KMS-11 (cell line): ENCODE results near the gene PLK1.
A peak's percentile ranks its signal among the peaks of the same experiment; 100 is the strongest.

Experiments used
- H2AFZ ChIP-seq: fragments of 200-600 bp; sonication (generic); 2 replicates; pipeline ENCODE4 v1.6.1; 2016; ENCODE audit warnings: antibody characterized with exemption, mixed run types, low read depth
- H3K27ac ChIP-seq: fragments of 200-600 bp; sonication (generic); 2 replicates; pipeline ENCODE4 v1.6.1; 2016; ENCODE audit warnings: mild to moderate bottlenecking, mixed run types
- H3K27me3 ChIP-seq: fragments of 200-600 bp; sonication (generic); 2 replicates; pipeline ENCODE4 v1.6.1; 2017; ENCODE audit warnings: mild to moderate bottlenecking, low read depth, mixed run types, moderate library complexity; ENCODE audit not compliant: insufficient read depth
- H3K36me3 ChIP-seq: fragments of 200-600 bp; sonication (generic); 2 replicates; pipeline ENCODE4 v1.6.1; 2017; ENCODE audit warnings: mild to moderate bottlenecking, mixed run types; ENCODE audit not compliant: insufficient read depth
- H3K4me1 ChIP-seq: fragments of 200-600 bp; sonication (generic); 2 replicates; pipeline ENCODE4 v1.6.1; 2016; ENCODE audit warnings: mild to moderate bottlenecking, low read depth, mixed run types; ENCODE audit not compliant: poor library complexity, severe bottlenecking
- H3K4me2 ChIP-seq: fragments of 200-600 bp; sonication (generic); 2 replicates; pipeline ENCODE4 v1.7.0; 2016; ENCODE audit warnings: mild to moderate bottlenecking, mixed run types
- H3K4me3 ChIP-seq: fragments of 200-600 bp; sonication (generic); IDR thresholded peaks from 2 replicates; pipeline ENCODE4 v1.6.1; 2017; ENCODE audit warnings: low read depth, low read length, mixed read lengths; ENCODE audit not compliant: insufficient read depth
- H3K79me2 ChIP-seq: fragments of 200-600 bp; sonication (generic); 2 replicates; pipeline ENCODE4 v1.6.1; 2016; ENCODE audit warnings: low read depth, mixed run types; ENCODE audit not compliant: insufficient read depth
- H3K9ac ChIP-seq: fragments of 200-600 bp; sonication (generic); 2 replicates; pipeline ENCODE4 v1.6.1; 2016; ENCODE audit warnings: mild to moderate bottlenecking, mixed run types
- H4K20me1 ChIP-seq: fragments of 200-600 bp; sonication (generic); 2 replicates; pipeline ENCODE4 v1.6.1; 2016; ENCODE audit warnings: mild to moderate bottlenecking, mixed run types; ENCODE audit not compliant: insufficient read depth
- TF ChIP-seq, protein P1 (sequence below): fragments of 200-600 bp; sonication (generic); conservative IDR thresholded peaks from 2 replicates; pipeline ENCODE4 v1.6.1; 2017; ENCODE audit warnings: low read depth, mild to moderate bottlenecking, antibody characterized with exemption, low read length, moderate library complexity, mixed read lengths

The PLK1 gene

GRCh38 chr16:23640615-23640930, 38.1 kb upstream of the PLK1 start:
- peaks cover 39% of the 10 kb centered on the region for H3K79me2 ChIP-seq

DNA sequence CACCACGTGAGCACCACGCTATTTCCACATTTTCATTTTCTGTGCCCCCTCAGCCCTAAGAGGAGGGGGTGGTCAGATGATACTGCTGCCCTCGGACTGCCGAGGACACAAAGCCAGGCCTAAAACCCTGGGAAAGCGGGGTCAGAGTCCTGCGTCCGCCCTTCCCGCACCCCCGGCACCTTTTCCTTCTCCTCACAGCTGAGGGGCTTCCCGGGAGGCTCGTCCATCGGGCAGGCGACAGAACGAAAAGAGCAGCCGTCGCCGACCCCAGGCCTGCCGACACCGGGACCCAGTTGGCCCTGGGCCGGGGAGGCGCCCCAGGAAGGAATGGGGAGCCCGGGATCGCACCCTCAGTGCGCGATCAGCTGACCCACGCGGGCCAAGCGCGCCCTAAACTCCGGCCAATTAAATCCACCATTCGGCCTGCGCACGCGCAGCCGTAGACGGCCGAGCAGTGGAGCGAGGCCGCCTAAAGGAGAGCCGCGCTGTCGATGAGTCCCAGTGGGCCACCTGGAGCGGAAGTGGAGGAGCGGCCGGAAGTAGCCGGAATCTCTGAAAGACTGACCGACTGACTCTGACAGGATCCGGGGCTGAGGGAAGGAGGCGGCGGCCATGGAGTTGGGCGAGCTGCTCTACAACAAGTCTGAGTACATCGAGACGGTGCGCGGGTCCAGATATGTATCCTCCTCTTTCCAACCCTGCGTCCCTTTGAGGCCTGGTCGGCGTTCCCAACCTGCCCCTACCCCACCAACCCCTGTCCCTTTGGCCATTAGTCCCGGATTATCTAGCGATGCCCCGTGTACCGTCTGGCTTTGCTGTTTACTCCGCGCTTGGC, 37.5 kb upstream of the PLK1 start, which contains the start of the genes DCTN5 and PALB2:
TSS of gene DCTN5 (plus strand) at position 536 of the 835 bp plus-strand sequence. CDS start at position 613, 77 bp downstream.
TSS of gene PALB2 (minus strand) at position 380 of the 835 bp plus-strand sequence. CDS start at position 227, 153 bp downstream.
- Histone ChIP-seq H2AFZ (peak within 1 kb of the TSS; percentile 87), H3K4me3 (no peak within 1 kb of the TSS), H3K27ac (peak within 1 kb of the TSS; percentile 38), H3K9ac (peak within 1 kb of the TSS; percentile 80), H3K79me2 (peaks cover 44% of the 10 kb centered on the region), H3K4me2 (peak within 1 kb of the TSS; percentile 97), H3K27me3 (no peaks in the 10 kb centered on the region), H3K4me1 (peaks cover 19% of the 10 kb centered on the region), H3K36me3 (peaks cover 6% of the 10 kb centered on the region; the same call in 1 of the 2 replicates), H4K20me1 (no peaks in the 10 kb centered on the region)
- TF ChIP-seq, protein P1, sequence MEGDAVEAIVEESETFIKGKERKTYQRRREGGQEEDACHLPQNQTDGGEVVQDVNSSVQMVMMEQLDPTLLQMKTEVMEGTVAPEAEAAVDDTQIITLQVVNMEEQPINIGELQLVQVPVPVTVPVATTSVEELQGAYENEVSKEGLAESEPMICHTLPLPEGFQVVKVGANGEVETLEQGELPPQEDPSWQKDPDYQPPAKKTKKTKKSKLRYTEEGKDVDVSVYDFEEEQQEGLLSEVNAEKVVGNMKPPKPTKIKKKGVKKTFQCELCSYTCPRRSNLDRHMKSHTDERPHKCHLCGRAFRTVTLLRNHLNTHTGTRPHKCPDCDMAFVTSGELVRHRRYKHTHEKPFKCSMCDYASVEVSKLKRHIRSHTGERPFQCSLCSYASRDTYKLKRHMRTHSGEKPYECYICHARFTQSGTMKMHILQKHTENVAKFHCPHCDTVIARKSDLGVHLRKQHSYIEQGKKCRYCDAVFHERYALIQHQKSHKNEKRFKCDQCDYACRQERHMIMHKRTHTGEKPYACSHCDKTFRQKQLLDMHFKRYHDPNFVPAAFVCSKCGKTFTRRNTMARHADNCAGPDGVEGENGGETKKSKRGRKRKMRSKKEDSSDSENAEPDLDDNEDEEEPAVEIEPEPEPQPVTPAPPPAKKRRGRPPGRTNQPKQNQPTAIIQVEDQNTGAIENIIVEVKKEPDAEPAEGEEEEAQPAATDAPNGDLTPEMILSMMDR = no peak

More at GRCh38 chr16:23640615-23640930, 38.1 kb upstream of the PLK1 start:
- TF ChIP-seq, protein P1 = no peak
- H3K9ac ChIP-seq = peak overlapping the region; percentile 80
- no peaks in the 10 kb centered on the region for H4K20me1 ChIP-seq
- H2AFZ ChIP-seq = peak overlapping the region; percentile 87
- H3K4me1 ChIP-seq = peaks cover 19% of the 10 kb centered on the region
- H3K27ac ChIP-seq = peak overlapping the region; percentile 38
- no peaks in the 10 kb centered on the region for H3K27me3 ChIP-seq
- H3K36me3 ChIP-seq = peaks cover 6% of the 10 kb centered on the region; the same call in 1 of the 2 replicates
- H3K4me2 ChIP-seq = peak overlapping the region; percentile 97
- H3K4me3 ChIP-seq = no peak overlapping the region

- Histone ChIP-seq H4K20me1 (no peaks in the 10 kb centered on the region), H2AFZ (no peak overlapping the region), H3K79me2 (peaks cover 54% of the 10 kb centered on the region), H3K4me2 (peak overlapping the region; percentile 97; the same call in 1 of the 2 replicates), H3K9ac (no peak overlapping the region), H3K4me1 (peaks cover 19% of the 10 kb centered on the region), H3K36me3 (peaks cover 6% of the 10 kb centered on the region; the same call in 1 of the 2 replicates), H3K27me3 (no peaks in the 10 kb centered on the region), H3K27ac (no peak overlapping the region), H3K4me3 (no peak overlapping the region)
- TF ChIP-seq, protein P1 = no peak
Measured at GRCh38 chr16:23642246-23642774, 36.4 kb upstream of the PLK1 start.

DNA sequence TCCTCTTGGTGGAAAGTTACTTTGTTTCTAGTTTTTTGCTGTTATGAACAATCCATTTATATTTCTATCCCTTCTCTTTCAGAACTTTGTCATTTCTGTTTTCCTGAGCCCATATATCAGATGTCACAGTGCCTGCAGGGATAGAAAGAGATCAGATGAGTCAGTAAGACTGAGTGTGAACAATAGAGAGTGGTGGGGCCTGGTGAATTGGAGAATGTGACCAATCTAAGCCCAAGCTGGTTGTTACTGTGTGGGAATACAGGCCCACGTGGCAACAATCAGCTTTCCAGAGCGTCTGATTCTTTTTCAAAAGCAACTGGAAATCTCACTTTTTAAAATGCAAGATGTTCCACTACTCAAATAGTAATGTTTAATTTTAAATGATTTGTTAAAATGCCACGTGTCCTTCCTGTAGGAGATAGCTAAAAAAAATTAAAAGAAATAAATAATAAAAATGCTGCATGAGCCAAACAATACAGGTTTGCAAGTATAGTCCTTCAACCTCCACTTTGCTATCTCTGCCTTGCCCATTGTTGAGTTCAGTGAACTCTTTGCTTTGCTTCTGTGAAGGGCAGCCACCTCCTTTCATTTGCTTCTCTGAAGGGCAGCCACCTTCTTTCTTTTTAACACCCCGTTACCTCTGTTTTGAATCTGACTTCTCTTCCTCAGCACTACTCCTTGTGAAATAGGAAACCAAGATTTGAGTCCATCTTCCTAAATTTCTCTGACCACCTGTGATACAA, 27.8 kb upstream of the PLK1 start:
- H3K36me3 ChIP-seq = 0 out of 2 replicates have a peak, but pooled peaks cover 8% of the 10 kb centered on the region
- peaks cover 9% of the 10 kb centered on the region for H3K4me1 ChIP-seq
- TF ChIP-seq, protein P1 = no peak
- H3K9ac ChIP-seq = no peak overlapping the region
- no peak overlapping the region for H3K4me3 ChIP-seq
- no peaks in the 10 kb centered on the region for H4K20me1 ChIP-seq
- no peak overlapping the region for H3K27ac ChIP-seq
- no peak overlapping the region for H3K4me2 ChIP-seq
- no peak overlapping the region for H2AFZ ChIP-seq
- peaks cover 33% of the 10 kb centered on the region for H3K79me2 ChIP-seq
- H3K27me3 ChIP-seq = no peaks in the 10 kb centered on the region
